ENCODE data around the gene ALLC.
"Not testable (repeated sequence)": the region's sequence is repeated elsewhere in the genome, so short reads cannot be mapped to it uniquely, and the experiment has no call there.

Gene ALLC

GRCh38 chr2:3657881-3658280 lies at the start of gene ALLC:
TSS of gene ALLC (plus strand) at chr2:3658200. CDS start at chr2:3671158, 12,958 bp downstream.
- no peak for DNase-seq

- no peak for DNase-seq
Observed at GRCh38 chr2:3608373-3609278, 49.4 kb upstream of the ALLC start.

DNA sequence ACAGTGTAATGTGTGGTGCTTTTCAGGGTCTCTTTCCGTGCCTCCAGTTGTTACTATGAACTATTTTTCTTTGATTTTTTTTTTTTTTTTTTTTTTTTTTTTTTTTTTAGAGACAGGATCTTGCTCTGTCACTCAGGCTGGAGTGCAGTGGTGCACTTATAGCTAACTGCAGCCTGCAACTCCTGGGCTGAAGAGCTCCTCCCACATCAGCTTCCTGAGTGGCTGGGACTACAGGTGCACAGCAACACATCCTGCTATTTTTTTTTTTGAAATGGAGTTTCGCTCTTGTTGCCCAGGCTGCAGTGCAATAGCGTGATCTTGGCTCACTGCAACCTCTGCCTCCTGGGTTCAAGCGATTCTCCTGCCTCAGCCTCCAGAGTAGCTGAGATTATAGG lies 48.7 kb upstream of the ALLC start:
- DNase-seq: not testable (repeated sequence)

GRCh38 chr2:3610415-3610814 lies 47.6 kb upstream of the ALLC start:
- no peak for DNase-seq

- DNase-seq: no peak
Observed at GRCh38 chr2:3610881-3611505, 47.0 kb upstream of the ALLC start.

DNA sequence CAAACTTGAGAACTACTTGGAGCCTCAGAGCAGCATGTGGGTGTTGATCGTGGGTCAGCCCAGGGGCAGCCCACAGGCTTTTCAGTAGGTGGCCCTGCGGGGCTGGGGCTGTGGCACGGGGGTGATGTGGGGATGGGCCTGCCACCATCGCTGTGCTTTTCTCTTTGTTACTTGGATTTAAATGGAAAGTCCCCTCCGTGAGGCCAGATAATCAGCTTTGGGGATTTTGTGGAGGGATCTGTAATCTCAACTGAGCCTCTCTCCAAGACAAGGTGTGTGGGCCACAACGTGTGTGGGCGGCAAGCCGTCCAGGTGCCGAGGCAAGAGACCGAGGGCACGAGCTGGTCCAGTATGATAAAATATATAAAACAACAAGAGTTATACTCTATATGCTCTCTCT lies 46.4 kb upstream of the ALLC start:
- no peak for DNase-seq

DNA sequence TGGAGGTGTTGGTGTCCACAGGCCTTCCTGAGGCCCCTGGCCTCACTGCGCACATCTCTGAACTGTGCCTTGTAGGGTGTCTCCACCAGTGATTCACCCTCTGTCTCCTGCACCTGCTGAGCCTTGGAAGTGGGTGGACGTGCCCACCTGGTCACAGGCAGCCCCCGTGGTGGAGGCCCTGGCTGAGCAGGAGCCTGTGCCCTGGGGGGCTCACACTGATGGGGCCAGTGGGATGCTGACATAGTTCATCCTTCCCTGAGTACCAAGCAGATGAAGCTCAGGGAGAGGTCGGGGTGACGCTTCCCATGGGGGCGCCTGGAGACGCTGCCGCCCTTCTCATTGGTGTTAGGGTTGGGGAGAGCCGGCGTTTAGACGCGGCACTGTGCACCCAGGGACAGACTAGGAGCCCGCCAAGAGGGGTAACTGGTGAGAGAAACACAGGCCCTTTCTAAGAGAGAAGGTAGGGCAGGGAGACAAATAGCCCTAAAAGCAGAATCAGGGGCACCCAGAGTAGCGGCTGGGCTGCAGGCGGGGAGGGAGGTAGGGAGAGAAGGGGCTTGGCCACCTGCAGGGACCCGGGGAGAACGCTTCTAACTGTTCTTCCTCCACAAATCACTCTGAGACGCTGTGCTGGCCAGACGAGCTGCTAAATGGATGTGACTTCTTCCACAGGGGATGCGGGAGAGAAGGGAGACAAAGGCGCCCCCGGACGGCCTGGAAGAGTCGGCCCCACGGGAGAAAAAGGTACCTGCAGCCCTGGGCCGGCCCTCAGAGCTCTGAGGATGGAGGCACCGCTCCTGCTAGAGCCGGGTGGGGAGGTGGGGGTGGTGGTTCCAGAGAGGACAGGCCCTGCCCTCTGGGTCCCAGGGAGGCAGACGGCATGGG lies 45.1 kb upstream of the ALLC start:
- no peak for DNase-seq

DNA sequence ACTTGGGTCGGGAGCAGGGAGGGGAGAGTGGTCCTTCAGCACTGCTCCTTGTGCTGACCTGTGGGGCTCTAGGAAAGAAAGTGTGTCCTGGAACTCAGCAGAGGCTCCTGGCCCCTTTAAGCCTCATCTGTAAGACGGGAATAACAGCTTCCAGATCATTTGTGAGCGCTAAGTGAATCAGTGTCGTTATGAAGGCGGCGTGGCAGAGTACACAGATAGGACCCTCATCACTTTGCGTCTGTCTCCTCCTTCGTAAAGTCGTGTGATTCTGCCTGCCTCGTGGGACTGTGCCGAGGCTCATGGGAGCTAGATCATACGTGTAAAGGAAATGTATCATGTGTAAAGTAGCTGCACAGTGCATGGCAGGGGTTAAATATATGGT lies 44.5 kb upstream of the ALLC start:
- DNase-seq: no peak

- DNase-seq: not testable (repeated sequence)
Observed at GRCh38 chr2:3614743-3615142, 43.3 kb upstream of the ALLC start.

GRCh38 chr2:3615541-3616200 lies 42.3 kb upstream of the ALLC start:
- DNase-seq: not testable (repeated sequence)

DNA sequence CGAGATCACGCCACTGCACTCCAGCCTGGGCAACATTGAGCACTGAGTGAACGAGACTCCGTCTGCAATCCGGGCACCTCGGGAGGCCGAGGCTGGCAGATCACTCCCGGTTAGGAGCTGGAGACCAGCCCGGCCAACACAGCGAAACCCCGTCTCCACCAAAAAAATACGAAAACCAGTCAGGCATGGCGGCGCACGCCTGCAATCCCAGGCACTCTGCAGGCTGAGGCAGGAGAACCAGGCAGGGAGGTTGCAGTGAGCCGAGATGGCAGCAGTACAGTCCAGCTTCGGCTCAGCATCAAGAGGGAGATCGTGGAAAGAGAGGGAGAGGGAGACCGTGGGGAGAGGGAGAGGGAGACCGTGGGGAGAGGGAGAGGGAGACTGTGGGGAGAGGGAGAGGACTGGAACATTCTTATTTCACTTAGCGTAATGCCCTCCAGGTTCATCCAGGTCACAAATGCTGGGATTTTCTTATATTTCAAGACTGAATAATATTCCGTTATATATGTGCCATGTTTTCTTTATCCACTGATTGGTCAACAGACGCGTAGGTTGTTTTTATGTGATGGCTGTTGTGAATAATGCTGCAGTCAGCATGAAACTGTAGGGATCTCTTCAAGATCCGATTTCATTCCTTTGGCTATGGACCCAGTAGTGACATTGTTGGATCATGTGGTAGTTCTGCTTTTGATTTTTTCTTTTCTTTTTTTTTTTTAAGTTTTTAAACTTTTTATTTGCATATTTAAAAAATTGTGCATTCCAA lies 41.4 kb upstream of the ALLC start:
- DNase-seq: not testable (repeated sequence)

- DNase-seq: no peak
Observed at GRCh38 chr2:3617198-3617890, 40.7 kb upstream of the ALLC start.

- DNase-seq: no peak
Observed at GRCh38 chr2:3618367-3618766, 39.6 kb upstream of the ALLC start.

DNA sequence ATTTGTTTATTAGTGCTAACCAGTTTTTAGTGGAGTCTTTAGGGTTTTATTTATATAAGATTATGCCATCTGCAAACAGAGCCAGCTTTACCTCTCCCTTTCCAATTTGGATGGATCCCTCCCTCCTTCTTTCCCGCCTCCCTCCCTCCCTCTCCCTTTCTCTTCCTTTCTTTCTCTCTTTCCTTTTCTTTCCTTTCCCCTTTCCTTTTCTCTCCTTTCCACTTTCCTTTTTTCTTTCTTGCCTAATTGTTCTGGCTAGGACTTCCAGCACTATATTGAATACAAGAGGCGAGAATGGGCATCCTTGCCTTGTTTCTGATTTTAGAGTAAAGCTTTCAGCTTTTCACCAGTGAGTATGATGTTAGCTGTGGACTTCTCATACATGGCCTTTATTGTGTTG lies 39.0 kb upstream of the ALLC start:
- no peak for DNase-seq

DNA sequence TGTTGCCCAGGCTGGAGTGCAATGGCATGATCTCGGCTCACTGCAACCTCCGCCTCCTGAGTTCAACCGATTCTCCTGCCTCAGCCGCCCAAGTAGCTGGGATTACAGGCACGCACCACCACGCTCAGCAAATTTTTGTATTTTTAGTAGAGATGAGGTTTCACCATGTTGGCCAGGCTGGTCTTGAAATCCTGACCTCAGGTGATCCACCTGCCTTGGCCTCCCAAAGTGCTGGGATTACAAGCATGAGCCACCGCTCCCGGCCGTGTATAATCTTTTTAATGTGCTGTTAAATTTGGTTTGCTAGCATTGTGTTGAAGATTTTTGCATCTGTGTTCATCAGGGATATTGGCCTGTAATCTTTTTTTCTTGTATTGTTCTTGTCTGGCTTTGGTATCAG lies 38.3 kb upstream of the ALLC start:
- DNase-seq: not testable (repeated sequence)

- no peak for DNase-seq
Observed at GRCh38 chr2:3620834-3621233, 37.2 kb upstream of the ALLC start.

GRCh38 chr2:3622967-3623366 lies 35.0 kb upstream of the ALLC start:
- no peak for DNase-seq

DNA sequence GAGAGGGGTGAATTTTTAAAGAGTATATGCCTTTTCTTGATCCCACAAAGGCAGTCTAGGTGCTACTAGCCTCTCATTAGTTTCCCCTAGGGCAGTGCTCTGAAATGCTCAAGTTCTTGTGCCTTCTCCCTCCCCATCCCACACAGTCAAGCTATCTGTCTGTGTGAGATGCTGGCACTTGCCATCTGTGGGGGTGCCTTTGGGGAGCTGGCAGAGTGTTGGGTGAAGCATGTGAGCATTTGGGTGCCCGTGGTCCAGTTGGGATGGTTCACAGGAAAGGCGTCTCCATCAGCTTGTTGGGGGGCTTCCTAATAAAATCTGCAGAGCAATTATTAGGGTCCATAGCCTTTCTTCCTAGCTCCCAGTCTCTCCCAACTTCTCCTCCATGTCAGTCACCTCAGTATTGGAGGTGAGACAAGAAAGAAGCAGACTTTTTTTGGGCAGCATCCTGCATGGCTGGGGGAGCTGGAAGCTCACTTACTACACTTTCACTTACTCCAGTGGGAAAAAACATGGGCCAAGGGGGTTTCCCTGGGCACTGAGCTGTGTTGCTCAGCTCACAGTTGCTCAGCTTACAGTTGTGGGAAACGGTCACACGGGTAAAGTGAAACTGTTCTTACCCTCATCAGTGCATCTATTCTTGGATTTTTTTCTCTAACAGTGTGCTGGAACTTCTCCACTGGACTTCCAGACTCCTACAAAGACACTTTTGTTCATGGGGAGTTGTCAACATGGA lies 33.8 kb upstream of the ALLC start:
- DNase-seq: no peak

GRCh38 chr2:3625186-3625585 lies 32.8 kb upstream of the ALLC start:
- DNase-seq: no peak

- no peak for DNase-seq
Observed at GRCh38 chr2:3626118-3626811, 31.7 kb upstream of the ALLC start.

All from stimulated activated CD4-positive, alpha-beta T cell treated with anti-CD3 and anti-CD28 coated beads, Interleukin-2, amount 100 ng/mL, for 48 hours (primary cell).